ENCODE measurements around the gene COASY. TPM values are rescaled to one million over a fixed set of nuclear protein-coding genes. Genes with fewer than 3 reads are reported as not detected.
A peak's percentile ranks its signal among the peaks of the same experiment; 100 is the strongest.
"Not testable (repeated sequence)": the region's sequence is repeated elsewhere in the genome, so short reads cannot be mapped to it uniquely, and the experiment has no call there.

COASY gene
- total RNA-seq, 1 donor from 2014 or later, result 49.4 TPM

DNA sequence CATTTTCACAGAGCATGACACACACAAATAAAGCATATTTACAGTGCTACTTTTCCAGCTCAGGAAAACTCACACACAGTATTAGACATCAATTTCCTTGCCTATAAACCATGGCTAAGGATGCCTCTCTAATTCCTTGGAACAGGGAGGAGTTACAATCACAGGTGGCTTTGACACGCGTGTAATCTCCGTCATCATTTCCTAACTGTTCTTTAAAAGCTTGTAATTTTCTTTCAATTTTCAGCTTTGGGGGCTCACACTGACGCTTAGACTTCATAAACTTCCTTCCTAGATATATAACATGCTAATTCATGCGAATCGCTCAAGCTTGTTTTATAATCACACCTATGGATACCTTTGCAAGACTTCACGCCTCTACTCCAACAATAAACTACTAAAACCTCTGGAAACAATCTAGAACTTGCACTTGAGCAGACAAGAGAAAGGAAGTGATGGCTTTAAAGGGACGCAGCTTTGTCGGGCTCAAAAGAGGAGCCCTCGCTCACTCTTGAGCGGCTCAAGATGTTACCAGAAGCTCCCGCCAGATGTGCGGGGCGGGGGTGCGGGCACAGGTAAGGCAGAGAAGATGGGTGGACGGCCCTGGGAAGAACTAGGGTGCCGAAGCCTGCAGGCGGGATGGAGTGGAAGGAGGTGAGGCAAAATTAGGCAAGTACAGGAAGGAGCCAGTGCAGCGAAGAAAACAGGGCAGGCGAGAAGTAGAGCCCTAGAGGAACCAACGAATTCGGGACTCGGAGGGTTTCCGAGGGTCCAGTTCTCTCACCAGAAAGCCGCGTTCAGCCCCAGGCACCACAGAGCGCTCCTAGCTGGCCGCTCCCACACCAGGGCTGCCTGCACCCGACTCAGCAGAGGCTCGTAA is 46.6 kb downstream of the COASY start:
- TF ChIP-seq, protein P1, sequence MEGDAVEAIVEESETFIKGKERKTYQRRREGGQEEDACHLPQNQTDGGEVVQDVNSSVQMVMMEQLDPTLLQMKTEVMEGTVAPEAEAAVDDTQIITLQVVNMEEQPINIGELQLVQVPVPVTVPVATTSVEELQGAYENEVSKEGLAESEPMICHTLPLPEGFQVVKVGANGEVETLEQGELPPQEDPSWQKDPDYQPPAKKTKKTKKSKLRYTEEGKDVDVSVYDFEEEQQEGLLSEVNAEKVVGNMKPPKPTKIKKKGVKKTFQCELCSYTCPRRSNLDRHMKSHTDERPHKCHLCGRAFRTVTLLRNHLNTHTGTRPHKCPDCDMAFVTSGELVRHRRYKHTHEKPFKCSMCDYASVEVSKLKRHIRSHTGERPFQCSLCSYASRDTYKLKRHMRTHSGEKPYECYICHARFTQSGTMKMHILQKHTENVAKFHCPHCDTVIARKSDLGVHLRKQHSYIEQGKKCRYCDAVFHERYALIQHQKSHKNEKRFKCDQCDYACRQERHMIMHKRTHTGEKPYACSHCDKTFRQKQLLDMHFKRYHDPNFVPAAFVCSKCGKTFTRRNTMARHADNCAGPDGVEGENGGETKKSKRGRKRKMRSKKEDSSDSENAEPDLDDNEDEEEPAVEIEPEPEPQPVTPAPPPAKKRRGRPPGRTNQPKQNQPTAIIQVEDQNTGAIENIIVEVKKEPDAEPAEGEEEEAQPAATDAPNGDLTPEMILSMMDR (conservative IDR thresholded peaks at IDR 0.05; ENCODE audit: low read depth, low read length), result no peak
- no peak for DNase-seq (ENCODE audit: low read depth)
- H3K4me3 ChIP-seq (ENCODE audit: low read depth, low read length), result peak overlapping the region; percentile 83

DNA sequence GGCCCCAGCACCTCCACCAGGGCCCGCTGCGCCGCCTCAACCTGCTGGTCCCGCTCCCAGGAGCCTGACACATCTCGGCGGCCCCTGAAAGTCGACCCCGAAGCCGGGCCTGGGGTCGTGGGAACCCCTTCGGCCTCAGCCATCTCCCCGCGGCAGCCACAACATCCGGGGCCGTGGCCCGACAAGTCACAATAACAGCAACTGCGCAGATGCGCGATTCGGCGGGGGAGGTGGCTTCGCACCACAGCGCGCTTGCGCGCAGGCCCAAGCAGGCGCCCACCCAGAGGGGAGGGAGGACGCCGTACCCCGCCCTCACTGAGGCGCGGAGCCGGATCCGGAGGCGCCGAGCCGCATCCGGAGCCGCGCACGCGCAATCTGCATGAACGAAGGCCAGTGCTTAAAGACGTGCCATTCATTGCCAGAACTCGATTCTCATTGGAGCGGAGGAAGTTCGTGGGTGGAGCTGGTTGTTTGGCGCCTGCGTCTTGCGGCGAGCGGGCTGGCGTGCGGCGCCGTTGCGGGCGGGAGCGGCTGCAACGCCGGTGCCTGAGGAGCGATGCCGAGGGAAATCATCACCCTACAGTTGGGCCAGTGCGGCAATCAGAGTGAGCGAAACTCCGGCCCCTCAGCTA is 47.4 kb downstream of the COASY start, which contains the start of the genes RETREG3 and TUBG1:
Gene RETREG3 (minus strand): TSS at position 193 of the 632 bp plus-strand sequence. CDS start 50 bp downstream, at position 143.
Gene TUBG1 (plus strand): TSS at position 502 of the 632 bp plus-strand sequence. CDS start 55 bp downstream, at position 557.
- TF ChIP-seq, protein P1 (conservative IDR thresholded peaks at IDR 0.05; ENCODE audit: low read depth, low read length), result peak; percentile 44
- H3K4me3 ChIP-seq (ENCODE audit: low read depth, low read length), result peak within 1 kb of the TSS; percentile 83
- DNase-seq (ENCODE audit: low read depth), result peak; percentile 90

DNA sequence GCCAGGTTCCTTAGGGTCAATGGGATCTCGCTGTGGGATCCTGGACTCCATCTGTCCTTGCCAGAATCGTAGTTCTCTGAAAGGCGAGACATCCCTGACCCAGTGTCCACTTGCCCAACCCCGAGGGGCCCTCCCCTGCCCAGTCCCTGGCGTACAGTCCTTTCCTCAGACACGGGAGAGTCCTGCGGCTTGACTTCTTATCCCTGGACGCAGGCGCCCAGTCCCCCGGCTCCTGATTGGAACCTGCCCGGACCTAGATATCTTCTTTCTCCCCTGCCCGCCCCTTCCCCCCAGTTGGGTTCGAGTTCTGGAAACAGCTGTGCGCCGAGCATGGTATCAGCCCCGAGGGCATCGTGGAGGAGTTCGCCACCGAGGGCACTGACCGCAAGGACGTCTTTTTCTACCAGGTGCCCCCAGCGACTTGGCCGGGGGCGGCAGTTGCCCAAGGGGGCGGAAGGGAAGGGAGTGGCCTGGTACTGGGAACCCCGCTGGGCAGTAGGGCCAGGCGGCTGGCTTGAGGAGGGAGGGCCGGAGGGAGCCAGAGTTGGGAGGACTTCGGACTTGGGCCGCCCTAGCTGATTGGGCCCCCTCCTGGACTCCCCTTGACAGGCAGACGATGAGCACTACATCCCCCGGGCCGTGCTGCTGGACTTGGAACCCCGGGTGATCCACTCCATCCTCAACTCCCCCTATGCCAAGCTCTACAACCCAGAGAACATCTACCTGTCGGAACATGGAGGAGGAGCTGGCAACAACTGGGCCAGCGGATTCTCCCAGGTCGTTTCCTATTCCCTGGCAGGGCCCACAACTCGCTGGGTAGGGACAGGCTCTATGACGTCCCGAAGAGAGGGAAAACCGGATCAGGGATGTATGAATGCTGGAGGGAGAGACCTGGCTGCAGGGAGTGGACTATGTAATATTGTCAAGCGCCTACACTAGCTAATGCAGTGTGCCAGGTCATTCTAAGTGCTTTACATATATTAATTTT is 48.2 kb downstream of the COASY start:
- DNase-seq (ENCODE audit: low read depth), result not testable (repeated sequence)
- peak overlapping the region; percentile 83 for H3K4me3 ChIP-seq (ENCODE audit: low read depth, low read length)

DNA sequence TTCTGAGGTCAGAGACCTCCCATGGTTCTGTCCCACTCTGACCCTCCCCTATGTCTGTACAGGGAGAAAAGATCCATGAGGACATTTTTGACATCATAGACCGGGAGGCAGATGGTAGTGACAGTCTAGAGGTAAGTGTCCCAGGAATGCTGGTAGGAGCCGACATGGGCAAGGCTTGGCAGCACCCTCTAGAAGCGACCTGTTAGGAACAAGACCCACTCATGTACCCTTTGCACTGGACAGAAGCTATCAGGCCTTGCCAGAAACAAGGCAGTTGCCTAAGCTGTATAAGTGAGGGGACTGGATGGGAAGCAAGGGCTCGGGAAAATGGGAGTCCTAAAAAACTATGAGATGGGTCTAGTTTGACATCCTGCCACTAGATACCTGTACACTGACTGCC is 50.1 kb downstream of the COASY start:
- TF ChIP-seq, protein P1 (conservative IDR thresholded peaks at IDR 0.05; ENCODE audit: low read depth, low read length), result no peak
- DNase-seq (ENCODE audit: low read depth), result no peak
- no peak overlapping the region for H3K4me3 ChIP-seq (ENCODE audit: low read depth, low read length)

DNA sequence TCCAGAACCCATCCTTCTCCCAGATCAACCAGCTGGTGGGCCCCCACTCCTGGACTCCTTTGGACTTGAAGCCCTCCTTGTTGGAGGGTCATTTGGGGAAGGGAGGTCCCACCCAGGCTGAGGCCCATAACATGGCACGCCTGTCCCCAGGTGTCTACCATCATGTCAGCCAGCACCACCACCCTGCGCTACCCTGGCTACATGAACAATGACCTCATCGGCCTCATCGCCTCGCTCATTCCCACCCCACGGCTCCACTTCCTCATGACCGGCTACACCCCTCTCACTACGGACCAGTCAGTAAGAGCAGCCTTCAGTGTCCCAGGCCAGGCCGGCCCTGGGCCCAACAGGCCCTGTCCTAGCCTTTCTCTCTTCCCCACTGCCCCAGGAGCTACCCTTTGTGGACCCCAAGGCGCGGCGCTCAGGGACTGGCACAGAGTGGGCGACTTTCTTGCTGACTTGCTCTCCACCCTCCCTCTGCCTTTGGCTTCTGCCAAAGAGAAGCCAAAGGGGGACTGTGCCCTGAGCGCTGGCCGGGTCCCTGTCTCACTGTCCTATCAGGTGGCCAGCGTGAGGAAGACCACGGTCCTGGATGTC is 51.8 kb downstream of the COASY start:
- H3K4me3 ChIP-seq (ENCODE audit: low read depth, low read length), result no peak overlapping the region
- no peak for DNase-seq (ENCODE audit: low read depth)
- TF ChIP-seq, protein P1 (conservative IDR thresholded peaks at IDR 0.05; ENCODE audit: low read depth, low read length), result no peak

Other genes with a start within 250 kb of the COASY start
- 63.0 and 82.0 TPM in 2 replicates for gene STAT3, start 173.7 kb upstream of the COASY start, total RNA-seq
- 184 and 265 TPM in 2 replicates for gene CAVIN1, start 138.9 kb upstream of the COASY start, total RNA-seq
- 25.4 and 32.3 TPM in 2 replicates for gene ATP6V0A1, start 103.3 kb upstream of the COASY start, total RNA-seq
- 25.2 and 28.8 TPM in 2 replicates for gene NAGLU, start 25.9 kb upstream of the COASY start, total RNA-seq
- gene HSD17B1, start 9.2 kb upstream of the COASY start, total RNA-seq, result 0.75 and 0.94 TPM in 2 replicates
- 15.7 and 47.6 TPM in 2 replicates for gene MLX, start 5.0 kb downstream of the COASY start, total RNA-seq
- gene PSMC3IP, start 15.6 kb downstream of the COASY start, total RNA-seq, result 23.8 and 25.9 TPM in 2 replicates
- 38.0 and 38.2 TPM in 2 replicates for gene RETREG3, start 47.2 kb downstream of the COASY start, total RNA-seq
- gene TUBG1, start 47.5 kb downstream of the COASY start, total RNA-seq, result 96.1 and 142 TPM in 2 replicates
- 8.2 and 14.2 TPM in 2 replicates for gene TUBG2, start 97.1 kb downstream of the COASY start, total RNA-seq
- gene PLEKHH3, start 114.8 kb downstream of the COASY start, total RNA-seq, result 8.5 and 19.1 TPM in 2 replicates
- 3.0 and 6.5 TPM in 2 replicates for gene CCR10, start 119.7 kb downstream of the COASY start, total RNA-seq
- 4.1 and 11.8 TPM in 2 replicates for gene CNTNAP1, start 120.4 kb downstream of the COASY start, total RNA-seq
- 6.9 and 14.4 TPM in 2 replicates for gene EZH1, start 182.9 kb downstream of the COASY start, total RNA-seq
- gene RAMP2, start 199.1 kb downstream of the COASY start, total RNA-seq, result 1.0 and 4.3 TPM in 2 replicates
- gene VPS25, start 211.3 kb downstream of the COASY start, total RNA-seq, result 90.1 and 136 TPM in 2 replicates
- gene WNK4, start 218.5 kb downstream of the COASY start, total RNA-seq, result 2.3 and 11.3 TPM in 2 replicates
- gene COA3, start 236.6 kb downstream of the COASY start, total RNA-seq, result 85.6 and 95.0 TPM in 2 replicates
- gene CNTD1, start 236.7 kb downstream of the COASY start, total RNA-seq, result not detected in 2 replicates